ENCODE data around the gene MDP1.

Gene MDP1

DNA sequence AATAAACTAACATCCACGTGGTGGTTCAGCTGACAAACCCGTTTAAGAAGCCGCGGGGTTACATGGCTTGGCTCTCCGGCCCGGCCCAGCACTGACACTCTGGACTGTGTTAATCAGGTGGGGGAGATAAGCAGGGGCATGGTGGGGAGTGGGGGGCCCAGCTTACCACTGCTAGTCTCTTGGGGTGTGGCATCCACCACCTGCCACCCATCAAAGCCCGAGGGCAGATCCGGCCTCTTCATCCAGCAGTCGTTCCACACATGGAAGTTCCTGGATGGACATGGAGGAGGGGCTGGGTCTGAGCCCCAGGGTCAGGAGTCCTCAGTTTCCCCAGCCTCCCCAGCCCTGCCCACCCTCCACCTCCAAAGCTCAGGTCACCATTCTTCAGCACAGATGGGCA is 42.3 kb upstream of the MDP1 start:
- DNase-seq (ENCODE audit: extremely low spot score) = no peak
- ChIA-PET CTCF (no interaction called here), POLR2A (no interaction called here)
- no peak for TF ChIP-seq HDGF (IDR thresholded peaks at IDR 0.05; ENCODE audit: borderline replicate concordance)

DNA sequence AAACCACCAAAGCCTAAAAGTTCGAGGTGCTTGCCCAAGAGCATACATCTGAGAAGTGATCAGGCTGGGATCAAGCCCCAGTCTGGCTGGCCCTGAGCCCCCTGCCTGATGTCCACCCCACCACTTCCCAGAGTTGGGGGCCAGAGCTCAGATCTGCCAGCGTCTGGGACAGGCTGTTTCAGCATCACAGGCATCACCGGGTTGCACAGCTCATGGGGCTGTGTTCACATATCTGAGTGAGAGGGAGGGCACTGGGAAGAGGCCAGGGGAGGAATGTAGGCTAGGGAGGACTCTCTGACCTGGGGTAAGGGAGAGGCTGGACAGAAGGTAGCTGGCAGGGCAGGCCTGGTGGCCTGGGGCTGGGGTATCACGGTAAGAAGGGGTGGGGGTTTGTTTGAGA is 41.1 kb upstream of the MDP1 start:
- TF ChIP-seq ZNF384 (IDR thresholded peaks at IDR 0.05) (no peak), SP1 (IDR thresholded peaks at IDR 0.05) (no peak), ARNT (IDR thresholded peaks at IDR 0.05) (no peak), HDGF (IDR thresholded peaks at IDR 0.05; ENCODE audit: borderline replicate concordance) (no peak), FOXM1 (IDR thresholded peaks at IDR 0.05; ENCODE audit: borderline replicate concordance) (no peak), BHLHE40 (IDR thresholded peaks at IDR 0.05; ENCODE audit: borderline replicate concordance) (no peak), TARDBP (IDR thresholded peaks at IDR 0.05) (no peak), L3MBTL2 (conservative IDR thresholded peaks at IDR 0.05) (no peak), NFRKB (IDR thresholded peaks at IDR 0.05) (no peak), FOXA1 (IDR thresholded peaks at IDR 0.05) (no peak), LEF1 (IDR thresholded peaks at IDR 0.05; ENCODE audit: borderline replicate concordance) (no peak), FOXK2 (IDR thresholded peaks at IDR 0.05) (no peak), CTBP1 (IDR thresholded peaks at IDR 0.05; ENCODE audit: borderline replicate concordance) (no peak), SUZ12 (IDR thresholded peaks at IDR 0.05) (no peak), ELF4 (IDR thresholded peaks at IDR 0.05) (no peak)
- TF ChIP-seq, protein P1, sequence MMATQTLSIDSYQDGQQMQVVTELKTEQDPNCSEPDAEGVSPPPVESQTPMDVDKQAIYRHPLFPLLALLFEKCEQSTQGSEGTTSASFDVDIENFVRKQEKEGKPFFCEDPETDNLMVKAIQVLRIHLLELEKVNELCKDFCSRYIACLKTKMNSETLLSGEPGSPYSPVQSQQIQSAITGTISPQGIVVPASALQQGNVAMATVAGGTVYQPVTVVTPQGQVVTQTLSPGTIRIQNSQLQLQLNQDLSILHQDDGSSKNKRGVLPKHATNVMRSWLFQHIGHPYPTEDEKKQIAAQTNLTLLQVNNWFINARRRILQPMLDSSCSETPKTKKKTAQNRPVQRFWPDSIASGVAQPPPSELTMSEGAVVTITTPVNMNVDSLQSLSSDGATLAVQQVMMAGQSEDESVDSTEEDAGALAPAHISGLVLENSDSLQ (IDR thresholded peaks at IDR 0.05) = no peak
- CTCF ChIA-PET = interaction anchor here (0.6 to 0.7 kb wide), 2 partner anchors 10 to 40 kb away, joined by 3 read pairs; no protein-coding TSS in a partner anchor
- POLR2A ChIA-PET = interaction anchor here (0.8 to 1.7 kb wide), 2 partner anchors 14 kb away, joined by 4 to 8 read pairs (median 6); partner anchors contain the start of genes RABGGTA and TINF2
- no peak for DNase-seq (ENCODE audit: extremely low spot score)

DNA sequence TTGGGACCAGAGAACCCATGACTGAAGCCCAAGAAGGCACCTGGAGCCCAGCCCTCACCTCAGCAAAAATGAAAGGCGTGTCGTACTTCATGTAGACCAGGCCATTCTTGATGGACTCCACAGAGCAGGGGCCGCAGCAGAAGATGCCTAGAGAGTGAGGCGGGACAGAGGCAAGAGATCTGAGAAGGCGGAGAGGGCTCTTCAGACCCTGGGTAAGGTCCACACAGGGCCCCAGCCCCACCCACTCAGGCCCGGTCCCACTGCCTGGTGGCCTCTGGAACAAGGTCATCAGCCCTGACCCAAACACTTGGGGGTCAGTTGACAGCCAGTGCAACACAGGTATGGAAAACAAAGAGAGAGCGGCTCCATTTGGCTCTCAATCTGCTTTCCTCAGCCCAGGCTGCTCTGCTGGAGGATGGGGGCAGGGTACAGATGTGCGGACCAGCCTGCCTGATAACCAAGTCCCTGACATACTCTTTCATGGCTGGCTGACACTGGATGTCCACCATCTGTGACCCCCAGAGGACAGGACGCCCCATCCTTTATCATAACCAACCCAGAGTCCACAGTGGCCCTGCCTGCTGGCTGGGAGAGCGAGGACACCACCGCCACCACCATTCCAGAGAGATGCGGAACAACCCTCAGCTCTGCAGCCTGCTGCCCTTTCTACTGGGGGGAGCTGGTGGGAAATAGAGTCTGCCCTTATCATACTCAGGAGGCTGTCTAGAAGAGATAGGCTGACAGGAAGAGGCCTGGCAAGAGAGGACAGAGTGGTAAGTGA is 40.3 kb upstream of the MDP1 start:
- CTCF ChIA-PET = interaction anchor here (0.7 to 0.9 kb wide), 2 partner anchors 15 to 41 kb away, joined by 3 read pairs; no protein-coding TSS in a partner anchor
- POLR2A ChIA-PET = interaction anchor here (0.8 to 1.7 kb wide), 2 partner anchors 14 to 15 kb away, joined by 4 to 8 read pairs; partner anchors contain the start of genes RABGGTA and TINF2
- no peak for DNase-seq (ENCODE audit: extremely low spot score)
- no peak for TF ChIP-seq ELF4 (IDR thresholded peaks at IDR 0.05)
- no peak for TF ChIP-seq HDGF (IDR thresholded peaks at IDR 0.05; ENCODE audit: borderline replicate concordance)
- TF ChIP-seq ZNF384 (IDR thresholded peaks at IDR 0.05) = no peak
- no peak for TF ChIP-seq TARDBP (IDR thresholded peaks at IDR 0.05)

DNA sequence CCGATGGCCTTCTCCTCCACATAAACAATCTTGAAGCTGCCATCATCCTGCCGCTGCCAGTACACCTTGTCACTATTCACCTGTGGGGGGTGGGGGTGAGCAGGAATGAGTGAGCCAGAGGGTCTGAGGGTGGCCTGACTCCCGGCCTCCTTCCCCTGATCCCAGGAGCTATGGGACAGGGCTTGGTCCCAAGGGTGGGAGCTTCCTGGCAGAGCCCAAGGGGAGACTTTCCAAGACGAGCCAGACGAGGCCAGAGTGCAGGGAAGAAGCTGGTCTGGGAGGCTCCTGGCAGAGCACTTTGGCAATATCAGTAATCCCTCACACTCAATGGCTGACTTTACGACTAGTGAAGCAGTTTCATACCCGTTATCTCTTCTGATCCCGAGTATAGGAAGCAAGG is 39.6 kb upstream of the MDP1 start:
- no peak for DNase-seq (ENCODE audit: extremely low spot score)
- POLR2A ChIA-PET = interaction anchor here (1.7 kb wide), 1 partner anchor 16 kb away, joined by 8 read pairs; the partner anchor contains the start of gene RABGGTA
- no peak for TF ChIP-seq FOXM1 (IDR thresholded peaks at IDR 0.05; ENCODE audit: borderline replicate concordance)
- TF ChIP-seq FOXA1 (IDR thresholded peaks at IDR 0.05) = no peak
- TF ChIP-seq FOXK2 (IDR thresholded peaks at IDR 0.05) = no peak
- no peak for TF ChIP-seq ARNT (IDR thresholded peaks at IDR 0.05)
- CTCF ChIA-PET = interaction anchor here (0.7 to 0.9 kb wide), 2 partner anchors 15 to 78 kb away, joined by 3 read pairs; no protein-coding TSS in a partner anchor

DNA sequence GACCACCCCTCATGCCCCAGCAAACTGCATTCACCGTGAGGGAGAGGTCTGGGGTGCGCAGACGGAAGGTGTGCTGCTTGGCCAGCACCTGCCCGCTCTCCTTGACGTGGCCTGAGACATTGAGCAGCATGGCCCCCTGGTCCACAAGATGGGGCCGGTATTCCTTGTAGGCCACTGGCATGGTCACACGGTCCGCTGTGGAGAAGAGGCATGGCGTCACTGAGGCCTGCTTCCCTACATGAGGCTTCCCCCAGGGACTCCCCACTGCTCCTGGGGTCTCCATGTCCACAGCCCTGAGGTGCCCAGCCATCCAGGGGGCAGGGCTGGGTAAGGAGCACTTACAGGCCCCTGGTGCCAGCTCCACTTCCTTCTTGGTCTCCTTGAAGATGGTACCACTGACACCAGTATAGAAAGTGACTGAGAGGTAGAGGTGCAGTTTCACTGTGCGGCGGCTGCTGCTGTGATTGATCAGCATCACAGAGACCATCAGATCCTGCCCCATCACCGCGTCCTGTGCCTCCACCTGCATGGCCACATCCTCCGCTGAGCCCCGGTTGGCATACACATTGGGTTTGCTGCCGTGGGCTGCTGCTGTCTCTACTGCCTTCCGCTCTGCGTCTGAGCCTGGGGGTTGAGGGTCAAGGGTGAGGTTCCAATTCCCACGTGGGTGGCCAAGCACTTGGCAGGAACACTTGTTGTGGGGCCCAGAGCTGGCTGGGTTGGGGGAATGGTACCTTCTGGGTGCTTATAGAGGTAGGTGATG is 38.9 kb upstream of the MDP1 start:
- DNase-seq (ENCODE audit: extremely low spot score) = no peak
- TF ChIP-seq SP1 (IDR thresholded peaks at IDR 0.05) = no peak
- no peak for TF ChIP-seq ARNT (IDR thresholded peaks at IDR 0.05)
- TF ChIP-seq ELF4 (IDR thresholded peaks at IDR 0.05) = no peak
- no peak for TF ChIP-seq L3MBTL2 (conservative IDR thresholded peaks at IDR 0.05)
- TF ChIP-seq, protein P1 (IDR thresholded peaks at IDR 0.05) = no peak
- CTCF ChIA-PET = interaction anchor here (0.7 to 0.9 kb wide), 2 partner anchors 16 to 79 kb away, joined by 3 read pairs; no protein-coding TSS in a partner anchor
- POLR2A ChIA-PET = interaction anchor here (1.1 to 1.7 kb wide), 2 partner anchors 13 to 16 kb away, joined by 3 to 8 read pairs; partner anchors contain the start of genes RABGGTA and TINF2

DNA sequence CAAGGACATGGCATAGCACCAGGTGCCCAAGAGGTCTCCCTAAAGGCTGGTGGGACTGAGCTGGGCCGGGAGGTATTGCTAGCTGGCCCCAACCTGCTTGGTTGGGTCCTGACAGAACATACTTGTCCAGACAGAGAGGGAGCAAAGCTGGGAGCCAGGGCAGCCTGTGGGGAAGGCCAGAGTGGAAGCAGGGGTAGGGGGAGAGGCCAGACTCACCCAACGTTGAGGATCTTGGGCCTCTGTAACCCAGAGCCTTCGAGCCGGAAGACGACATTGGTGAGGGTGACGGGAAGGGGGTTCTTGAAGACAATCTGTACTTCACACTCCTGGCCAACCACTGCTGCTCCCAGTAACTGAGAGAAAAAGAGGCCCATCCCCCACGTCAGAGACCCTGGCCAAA is 38.1 kb upstream of the MDP1 start:
- POLR2A ChIA-PET = interaction anchor here (1.1 kb wide), 1 partner anchor 12 kb away, joined by 3 read pairs; the partner anchor contains the start of gene TINF2
- CTCF ChIA-PET = no interaction called here
- TF ChIP-seq, protein P1 (IDR thresholded peaks at IDR 0.05) = no peak
- no peak for TF ChIP-seq ELF4 (IDR thresholded peaks at IDR 0.05)
- TF ChIP-seq LEF1 (IDR thresholded peaks at IDR 0.05; ENCODE audit: borderline replicate concordance) = no peak
- no peak for TF ChIP-seq TARDBP (IDR thresholded peaks at IDR 0.05)
- TF ChIP-seq CTBP1 (IDR thresholded peaks at IDR 0.05; ENCODE audit: borderline replicate concordance) = no peak
- TF ChIP-seq SUZ12 (IDR thresholded peaks at IDR 0.05) = no peak
- TF ChIP-seq L3MBTL2 (conservative IDR thresholded peaks at IDR 0.05) = no peak
- no peak for TF ChIP-seq HDGF (IDR thresholded peaks at IDR 0.05; ENCODE audit: borderline replicate concordance)
- no peak for TF ChIP-seq NFRKB (IDR thresholded peaks at IDR 0.05)
- TF ChIP-seq ARNT (IDR thresholded peaks at IDR 0.05) = no peak
- TF ChIP-seq FOXA1 (IDR thresholded peaks at IDR 0.05) = no peak
- TF ChIP-seq FOXM1 (IDR thresholded peaks at IDR 0.05; ENCODE audit: borderline replicate concordance) = no peak
- TF ChIP-seq ZNF384 (IDR thresholded peaks at IDR 0.05) = no peak
- no peak for TF ChIP-seq BHLHE40 (IDR thresholded peaks at IDR 0.05; ENCODE audit: borderline replicate concordance)
- TF ChIP-seq FOXK2 (IDR thresholded peaks at IDR 0.05) = no peak
- no peak for TF ChIP-seq SP1 (IDR thresholded peaks at IDR 0.05)
- no peak for DNase-seq (ENCODE audit: extremely low spot score)

All from HEK293T (cell line).